G401.6 (cell line): ENCODE measurements around the gene AIG1.
"Not testable (repeated sequence)": the region's sequence is repeated elsewhere in the genome, so short reads cannot be mapped to it uniquely, and the experiment has no call there.

Source experiments
- FAIRE-seq: peaks from 2 replicates; lab custom pipeline; 2012; peaks lifted over from hg19 to GRCh38; lab: Jason Lieb, UNC

The AIG1 gene

DNA sequence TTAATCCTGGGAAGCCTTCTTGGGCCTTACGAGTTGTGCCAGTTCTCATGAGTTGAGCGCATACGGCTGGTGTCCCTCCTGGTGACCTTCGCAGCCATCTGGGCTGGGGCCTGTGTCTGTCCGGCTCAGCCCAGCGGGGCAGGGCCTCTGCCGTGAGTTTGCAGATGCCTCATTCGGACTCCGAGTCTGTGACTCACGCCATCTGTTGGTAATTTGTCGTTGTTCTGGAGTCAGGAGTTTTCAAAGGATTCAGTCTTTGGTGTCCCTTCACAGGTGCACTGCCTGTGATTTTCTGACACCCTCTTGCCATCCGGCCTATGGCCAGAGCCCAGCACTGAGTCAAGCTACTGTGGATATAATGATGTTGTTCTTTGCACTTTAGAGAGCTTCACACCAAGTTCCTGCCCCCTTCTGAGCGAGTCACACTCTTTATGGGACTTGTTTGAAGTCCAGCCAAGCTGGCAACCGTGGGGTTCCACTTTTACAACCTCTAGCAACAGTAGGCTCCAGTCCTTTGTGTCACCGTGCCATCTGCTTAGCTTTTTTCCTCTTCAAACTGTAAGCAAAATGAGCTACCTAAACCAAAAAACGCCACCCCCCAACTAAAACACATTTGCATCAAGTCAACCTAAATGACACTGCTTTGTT is 175.6 kb downstream of the AIG1 start:
- FAIRE-seq = no peak

DNA sequence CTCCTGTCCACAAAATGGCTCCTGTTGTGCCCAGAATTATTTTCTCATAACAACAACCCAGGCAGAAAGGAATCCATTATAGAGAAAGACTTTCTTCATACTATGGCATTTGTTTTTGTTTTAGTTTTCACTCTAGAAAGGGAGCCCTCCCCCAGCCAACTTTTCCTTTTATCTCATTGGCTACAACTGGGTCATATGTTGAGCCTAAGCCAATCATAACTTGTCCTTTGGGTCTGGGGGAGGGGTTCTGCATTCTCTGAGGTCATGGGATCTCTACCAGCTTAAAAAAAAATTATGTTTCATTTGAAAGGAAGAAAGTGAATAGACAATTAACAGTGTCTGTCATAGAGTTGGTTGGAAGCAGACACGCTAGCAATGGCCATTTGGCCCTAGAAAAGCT is 177.6 kb downstream of the AIG1 start:
- FAIRE-seq = no peak

DNA sequence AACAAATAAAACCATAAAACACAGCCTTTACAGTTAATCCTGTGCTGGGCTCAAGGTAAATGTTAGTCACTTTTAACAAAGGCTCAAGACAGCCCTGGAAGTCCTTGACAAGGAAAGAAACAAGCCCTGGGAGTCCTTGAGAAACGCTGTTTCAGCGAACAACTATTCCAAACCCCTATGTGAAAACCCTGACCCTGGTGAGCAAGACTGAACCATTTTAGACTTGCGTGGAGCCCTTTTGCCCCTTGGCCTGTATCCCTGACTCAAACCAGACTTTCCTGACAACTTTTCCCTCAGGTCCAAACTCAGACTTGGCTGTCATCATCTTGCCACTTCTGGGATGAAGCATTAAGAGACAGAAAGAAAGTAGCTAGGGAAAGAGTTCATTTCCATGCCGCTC is 180.4 kb downstream of the AIG1 start:
- no peak for FAIRE-seq

DNA sequence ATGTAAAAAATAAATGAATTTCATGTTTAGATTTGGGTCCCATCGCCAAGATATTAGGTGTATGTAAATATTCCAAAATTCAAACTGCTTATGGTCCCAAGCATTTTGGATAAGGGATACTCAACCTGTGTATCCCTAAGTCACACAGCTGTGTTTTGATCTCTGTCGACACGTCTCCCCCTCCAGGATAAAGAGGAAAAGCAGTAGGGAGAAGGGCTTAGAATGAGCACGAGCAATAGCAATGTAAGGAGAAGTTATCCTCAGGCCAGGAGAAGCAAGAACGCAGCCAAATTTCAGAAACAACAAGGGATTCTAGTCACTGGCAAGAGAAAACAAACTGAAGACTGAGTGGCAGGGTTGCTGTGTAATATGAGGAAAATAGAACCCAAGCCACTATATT is 181.2 kb downstream of the AIG1 start:
- FAIRE-seq = no peak

DNA sequence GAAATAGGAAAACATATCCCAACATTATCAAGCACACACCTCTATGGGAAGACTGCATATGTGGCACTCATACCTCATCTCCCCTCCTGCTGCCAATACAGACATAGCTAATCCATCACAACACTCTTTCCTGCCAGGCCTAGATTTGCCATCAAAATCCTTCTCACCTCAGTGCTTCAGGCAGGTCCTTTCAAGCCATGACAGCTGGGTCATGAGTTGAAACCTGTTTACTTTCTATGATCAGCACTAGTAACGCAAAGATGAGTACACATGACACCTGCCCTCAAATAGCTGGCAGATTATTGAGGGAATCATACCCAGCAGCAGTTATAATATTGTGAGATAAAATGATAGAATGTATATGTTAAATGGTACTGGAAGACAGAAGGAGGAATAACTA is 183.1 kb downstream of the AIG1 start:
- FAIRE-seq = no peak

DNA sequence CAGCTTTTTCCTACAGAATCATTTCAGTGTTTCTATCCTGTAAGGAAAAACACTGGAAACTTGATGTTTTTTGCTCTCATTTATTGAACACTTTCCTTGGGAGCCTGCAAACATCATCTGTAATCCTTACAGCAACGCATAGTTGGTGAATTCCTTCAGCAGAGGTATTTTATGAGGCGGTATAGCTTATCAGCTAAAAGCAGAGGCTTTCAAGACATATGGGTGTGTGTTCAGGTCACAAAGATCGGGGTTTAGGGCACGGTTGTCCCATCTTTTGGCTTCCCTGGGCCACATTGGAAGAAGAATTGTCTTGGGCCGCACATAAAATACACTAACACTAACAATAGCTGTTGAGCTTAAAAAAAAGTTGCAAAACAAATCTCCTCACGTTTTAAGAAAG is 185.0 kb downstream of the AIG1 start:
- no peak for FAIRE-seq

DNA sequence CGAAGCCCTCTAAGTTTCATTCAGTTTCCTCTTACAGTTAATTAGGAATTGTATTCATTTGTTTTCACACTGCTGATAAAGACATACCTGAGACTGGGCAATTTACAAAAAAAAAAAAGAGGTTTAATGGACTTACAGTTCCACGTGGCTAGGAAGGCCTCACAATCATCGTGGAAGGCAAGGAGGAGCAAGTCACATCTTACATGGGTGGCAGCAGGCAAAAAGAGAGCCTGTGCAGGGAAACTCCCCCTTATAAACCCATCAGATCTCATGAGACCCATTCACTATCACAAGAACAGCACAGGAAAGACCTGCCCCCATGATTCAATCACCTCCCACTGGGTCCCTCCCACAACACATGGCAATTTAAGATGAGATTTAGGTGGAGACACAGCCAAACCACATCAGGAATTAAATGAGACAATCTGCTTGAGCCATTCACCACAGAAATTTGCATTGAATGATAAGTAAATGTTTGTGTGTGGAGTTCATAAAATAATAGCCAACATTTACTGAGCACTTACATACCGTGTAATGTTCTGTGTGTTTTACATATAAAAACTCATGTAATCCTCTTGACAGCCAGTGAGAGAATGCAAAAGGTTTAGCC is 185.6 kb downstream of the AIG1 start:
- FAIRE-seq = not testable (repeated sequence)

DNA sequence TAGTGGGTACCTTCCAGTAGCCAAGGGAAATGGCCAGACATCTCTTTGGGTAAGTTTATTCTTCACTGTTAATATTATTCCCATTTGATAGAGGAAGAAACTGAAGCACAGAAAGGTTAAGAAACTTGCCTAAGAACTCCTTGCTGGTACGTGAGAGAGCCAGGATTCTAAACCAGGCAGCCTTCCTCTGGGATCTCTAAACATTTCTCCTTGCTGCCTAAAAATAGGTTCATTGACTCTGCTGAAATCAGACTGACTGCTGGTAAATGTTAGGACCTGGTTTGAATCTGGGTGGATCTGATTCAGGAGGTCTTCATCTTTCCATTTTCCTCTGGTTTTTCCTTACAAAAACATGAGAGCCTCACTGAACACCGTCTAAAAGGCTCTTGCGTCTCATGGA is 186.9 kb downstream of the AIG1 start:
- FAIRE-seq = no peak

DNA sequence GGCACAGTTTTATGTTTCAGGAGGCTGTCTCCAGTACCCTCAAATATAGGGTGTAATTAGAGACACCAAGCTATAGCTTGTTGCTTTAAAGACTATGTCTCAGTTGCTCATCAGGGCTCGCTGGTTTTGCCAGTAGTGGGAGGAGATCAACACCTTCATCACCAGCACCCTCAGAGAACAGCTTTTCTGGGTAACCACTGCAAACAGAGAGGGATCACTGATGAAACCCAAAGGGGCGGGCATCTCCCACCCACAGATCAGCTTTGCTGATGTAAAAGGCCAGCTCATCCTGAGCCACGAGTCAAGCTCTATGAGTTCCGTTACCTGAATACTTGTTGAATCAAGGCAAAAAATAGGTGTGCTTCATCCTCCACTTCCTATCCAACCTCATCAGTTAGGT is 187.7 kb downstream of the AIG1 start:
- FAIRE-seq = no peak

DNA sequence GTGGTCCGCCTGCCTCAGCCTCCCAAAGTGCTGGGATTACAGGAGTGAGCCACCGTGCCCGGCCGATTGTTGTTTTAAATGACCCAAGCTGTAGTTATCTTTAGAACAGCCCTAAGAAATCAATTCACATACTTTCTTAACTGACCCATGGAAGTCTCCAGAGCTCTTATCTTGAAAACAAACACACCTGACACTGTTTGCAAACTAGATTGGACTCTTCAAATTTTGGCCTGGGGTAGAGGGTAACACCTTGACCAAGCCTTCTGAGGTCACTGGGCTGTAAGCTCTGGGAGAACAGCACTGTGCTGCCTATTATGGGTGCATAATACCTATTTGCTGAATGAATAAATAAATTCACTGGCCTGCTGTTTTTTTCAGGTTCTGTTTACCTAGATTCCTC is 190.6 kb downstream of the AIG1 start:
- FAIRE-seq = no peak

DNA sequence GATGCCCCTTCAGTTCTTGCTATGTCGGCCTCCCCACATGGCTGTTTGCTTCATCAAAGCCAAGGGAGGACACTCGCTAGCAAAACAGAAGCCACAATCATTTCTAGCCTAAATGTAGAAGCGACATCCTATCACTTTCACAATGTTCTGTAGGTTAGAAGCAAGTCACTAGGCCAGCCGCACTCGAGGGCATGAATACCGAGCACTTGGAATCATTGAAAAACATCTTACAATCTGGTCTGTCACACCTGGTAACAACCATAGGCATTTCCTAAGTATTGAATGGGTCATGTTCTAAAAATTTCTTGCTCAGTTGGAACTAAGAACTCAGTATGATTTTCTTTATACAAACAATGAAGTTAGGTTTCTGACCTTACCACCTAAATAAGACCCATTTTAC is 192.3 kb downstream of the AIG1 start:
- no peak for FAIRE-seq

DNA sequence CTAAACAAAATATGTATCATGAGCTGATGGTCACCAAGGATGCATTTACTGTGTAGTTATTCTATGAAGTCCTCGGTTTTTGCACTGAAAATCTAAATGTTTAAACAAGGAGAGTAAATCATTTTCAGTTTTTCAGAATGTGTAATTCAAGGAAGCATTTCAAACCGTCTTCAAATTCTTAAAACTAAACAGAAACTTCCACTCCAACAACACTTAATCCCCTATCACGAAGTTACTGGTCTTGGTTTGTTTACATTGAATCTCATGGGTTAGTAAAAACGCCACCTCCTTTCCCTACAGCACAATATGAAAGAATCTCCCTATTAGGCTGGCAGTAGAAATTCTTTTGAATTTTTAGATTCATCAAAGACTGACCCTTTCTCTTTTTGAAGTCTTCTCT is 192.9 kb downstream of the AIG1 start:
- FAIRE-seq = no peak

DNA sequence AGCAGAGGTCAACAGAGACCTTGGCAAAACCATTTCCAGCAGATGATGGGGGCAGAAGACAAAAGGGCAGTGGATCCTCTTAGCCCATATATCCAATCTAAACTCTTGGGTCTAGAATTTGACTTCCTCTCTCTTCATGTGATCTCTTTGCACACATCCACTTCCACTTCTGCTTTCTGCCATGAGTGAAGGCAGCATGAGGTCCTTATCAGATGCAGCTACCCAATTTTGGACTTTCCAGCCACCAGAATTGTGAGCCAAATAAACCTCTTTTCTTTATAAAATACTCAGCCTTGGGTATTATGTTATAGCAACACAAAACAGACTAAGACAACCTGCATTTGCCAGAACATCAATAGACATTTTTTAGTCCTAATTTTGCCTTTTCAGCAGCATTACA is 198.3 kb downstream of the AIG1 start:
- no peak for FAIRE-seq

DNA sequence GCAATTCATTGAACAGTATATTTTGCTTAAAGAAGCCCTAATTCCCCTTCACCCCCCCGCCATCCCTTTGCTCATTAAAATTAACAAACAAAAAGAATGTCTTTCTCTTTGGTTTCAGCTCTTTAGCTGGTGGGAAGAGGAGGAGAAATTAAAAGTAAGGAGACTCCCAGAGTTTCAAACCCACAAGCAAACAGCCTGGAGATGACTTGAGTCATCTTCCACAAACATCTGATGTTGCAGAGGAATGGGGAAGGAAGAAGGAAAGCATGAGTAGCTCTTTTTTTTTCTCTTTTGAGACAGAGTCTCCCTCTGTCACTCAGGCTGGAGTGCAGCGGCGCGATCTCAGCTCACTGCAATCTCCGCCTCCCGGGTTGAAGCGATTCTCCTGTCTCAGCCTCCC is 200.2 kb downstream of the AIG1 start:
- FAIRE-seq = no peak

DNA sequence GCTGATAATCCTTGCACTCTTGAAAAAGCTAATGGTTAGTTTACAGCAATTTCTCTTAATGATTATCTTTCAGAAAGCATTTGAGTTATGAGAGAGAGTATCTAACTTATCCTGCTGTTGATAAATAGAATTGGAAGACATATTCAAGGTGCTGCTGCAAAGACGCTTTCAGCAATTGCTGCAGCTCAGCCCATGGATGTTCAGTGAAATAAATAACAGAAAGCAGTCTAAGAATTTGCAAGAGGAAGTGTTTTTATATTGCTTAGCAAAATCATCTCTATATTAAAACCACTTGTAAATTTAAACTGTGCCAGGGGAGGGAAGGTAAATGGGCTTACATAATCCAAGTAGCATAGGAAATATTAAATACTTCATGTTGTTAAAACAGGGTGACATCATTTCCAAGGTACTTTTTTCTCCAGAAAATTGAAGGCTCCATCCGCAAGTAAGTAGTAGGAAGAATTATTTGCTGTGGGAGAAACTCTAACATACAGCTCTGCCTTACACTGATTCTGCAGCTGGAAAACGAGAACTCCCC is 201.3 kb downstream of the AIG1 start:
- no peak for FAIRE-seq

DNA sequence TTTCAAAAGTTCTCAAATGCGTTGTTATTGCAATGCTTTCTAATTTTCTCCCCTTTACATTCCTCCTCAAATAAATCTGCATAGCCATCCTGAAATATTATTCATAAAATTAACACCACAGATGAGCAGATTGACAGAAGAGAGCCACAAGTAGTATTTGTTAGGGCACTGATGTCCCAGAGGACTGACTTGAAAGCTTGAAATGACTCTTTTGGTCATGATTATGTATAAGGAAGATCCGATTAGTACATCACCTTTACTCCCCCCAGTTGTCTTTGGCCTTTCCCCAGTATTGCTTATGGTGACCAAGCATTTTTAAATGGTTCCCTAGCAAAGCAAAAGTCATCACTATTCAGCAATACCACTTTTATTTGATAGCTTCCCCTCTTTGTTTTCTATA is 202.2 kb downstream of the AIG1 start:
- no peak for FAIRE-seq

DNA sequence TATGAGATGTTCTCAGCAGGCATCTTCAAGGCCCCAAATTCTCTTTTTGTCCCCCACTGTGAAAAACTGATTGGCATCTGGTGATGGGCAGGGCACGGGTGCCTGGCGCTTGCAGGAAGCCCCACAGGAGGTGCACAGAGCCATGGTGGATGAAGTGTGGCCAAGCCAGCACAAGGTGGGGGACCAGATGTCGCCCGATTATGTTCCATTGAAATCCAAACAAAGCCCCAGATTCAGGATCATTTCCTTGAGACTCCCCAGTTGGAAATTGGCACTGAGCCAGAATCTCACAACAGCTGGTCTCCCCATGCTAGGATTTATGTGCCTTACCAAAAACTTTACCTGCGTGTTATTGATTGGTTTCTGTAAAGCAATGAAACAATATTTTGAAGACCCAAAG is 203.7 kb downstream of the AIG1 start:
- no peak for FAIRE-seq

DNA sequence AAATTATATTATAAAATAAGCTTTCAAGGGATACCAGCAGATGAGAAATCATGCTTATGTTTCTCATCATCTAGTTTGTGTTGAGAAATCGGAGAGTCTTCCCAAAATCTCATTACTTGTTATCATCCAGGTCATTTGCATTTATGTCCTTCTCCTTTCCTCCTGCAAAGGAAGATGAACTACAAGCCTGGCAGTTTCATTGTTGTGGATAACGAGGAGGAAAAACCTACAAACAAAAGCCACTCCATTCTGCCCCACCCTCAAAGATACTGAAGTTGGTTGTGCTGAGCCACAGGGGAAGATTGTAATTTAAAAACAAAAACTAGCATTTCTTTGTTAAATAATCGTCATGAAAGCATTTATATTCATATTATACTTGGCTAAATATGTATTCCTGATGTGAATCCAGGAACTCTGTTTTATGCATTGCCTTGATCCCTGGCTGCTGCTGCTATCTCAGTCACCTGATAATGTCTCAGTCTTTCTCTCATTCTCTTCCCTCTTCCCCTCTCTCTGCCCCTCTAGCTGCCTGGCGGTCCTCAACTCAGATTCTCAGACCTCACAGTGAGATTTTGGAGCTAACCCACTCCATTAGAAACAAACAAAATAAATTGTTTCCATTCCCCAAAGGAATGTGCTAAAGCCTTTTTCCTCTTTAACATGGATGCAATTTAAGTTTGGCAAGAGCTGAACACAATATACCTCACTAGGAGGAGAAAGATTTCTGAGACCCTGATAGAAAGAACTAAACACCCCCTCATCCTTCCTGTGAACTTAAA is 204.5 kb downstream of the AIG1 start:
- no peak for FAIRE-seq

DNA sequence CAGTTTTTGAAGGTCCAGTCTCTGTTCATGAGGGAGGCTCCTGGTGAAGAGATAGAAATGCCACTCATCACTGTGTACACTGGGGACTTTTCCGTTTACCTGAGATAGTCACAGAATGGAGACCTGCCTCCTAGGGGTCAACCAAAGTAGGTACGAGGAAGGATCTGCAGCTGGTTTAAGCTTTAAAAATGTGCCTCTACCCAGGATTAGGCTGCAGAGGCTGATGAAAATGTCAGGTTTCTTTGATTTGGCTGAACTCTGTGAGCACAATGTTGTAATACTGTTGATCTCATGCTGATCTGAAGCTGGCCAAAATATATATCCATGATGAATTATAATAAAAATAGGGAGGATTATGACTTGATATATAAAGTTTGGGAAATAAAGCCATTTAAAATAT is 207.1 kb downstream of the AIG1 start:
- no peak for FAIRE-seq

DNA sequence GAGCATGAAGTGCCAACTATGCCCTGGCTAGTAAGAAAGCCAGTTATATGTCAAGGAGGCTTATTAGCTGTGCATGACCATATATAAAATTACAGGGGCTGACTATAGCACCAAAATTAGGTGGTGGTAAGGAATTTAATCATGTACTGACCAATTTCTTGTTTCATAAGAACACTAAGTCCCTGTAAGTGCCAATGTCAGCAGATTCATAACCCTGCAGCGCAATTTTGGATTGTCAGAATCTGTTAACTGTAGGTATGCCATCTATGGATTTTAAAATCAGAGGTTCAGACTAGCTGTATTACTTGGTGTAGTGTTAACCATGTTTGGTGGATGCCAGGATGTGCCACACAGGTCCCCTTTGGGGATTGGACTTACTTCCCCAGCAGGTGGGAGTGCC is 207.8 kb downstream of the AIG1 start:
- no peak for FAIRE-seq

DNA sequence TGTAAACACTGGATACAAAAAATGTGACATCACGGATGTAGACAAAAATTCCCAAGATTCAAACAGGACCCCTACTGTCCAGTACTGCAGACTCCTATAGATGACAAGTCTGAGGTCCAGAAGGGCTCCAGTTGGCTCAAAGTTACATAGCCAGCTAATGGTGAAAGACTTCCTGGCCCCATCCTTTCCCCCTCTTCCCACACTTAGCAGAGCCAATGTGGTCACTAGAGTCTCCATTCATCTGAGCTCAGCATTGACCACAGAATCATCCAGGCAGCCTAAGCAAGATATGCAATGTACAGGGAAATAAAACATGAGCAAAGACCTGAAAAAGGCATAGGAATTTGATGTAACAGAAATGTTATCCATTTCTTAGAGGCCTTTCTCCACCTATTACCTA is 209.3 kb downstream of the AIG1 start:
- no peak for FAIRE-seq

DNA sequence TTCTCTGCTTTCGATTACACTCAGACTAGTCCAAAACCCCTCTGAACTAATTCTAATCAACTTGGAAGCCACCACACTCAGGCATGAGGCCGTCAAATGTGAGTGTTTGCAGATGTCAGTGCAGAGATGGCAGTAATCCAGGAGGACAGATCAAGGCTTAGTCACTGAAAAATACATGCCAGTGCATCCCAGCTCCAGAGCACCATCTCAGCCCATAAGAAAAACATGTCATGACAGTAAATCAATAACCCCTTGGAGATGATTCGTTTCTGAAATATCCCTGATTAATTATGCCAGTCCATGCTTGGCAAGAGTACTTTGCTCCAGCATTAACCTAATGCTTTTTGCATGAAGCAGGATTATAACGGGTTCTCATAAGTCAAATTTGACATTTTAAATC is 210.3 kb downstream of the AIG1 start:
- no peak for FAIRE-seq

DNA sequence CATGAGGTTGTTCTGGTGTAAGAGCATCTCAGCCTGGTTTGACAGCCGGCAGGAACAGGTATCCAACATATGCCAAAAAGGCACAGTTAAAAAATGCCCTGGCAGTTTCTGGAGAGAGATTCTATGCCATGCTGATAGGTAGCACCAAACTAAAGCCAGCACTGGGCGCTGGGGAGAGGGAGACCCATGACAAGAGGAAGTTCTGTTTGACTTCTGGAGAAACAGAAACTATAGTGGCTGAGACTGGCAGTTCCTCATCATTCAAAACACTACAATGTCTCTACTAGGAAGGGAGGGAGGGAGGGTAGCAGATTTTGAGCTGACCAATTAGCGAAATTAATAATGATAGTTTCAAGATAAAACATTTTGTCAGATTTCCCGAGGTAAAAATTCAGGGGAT is 215.7 kb downstream of the AIG1 start:
- no peak for FAIRE-seq

DNA sequence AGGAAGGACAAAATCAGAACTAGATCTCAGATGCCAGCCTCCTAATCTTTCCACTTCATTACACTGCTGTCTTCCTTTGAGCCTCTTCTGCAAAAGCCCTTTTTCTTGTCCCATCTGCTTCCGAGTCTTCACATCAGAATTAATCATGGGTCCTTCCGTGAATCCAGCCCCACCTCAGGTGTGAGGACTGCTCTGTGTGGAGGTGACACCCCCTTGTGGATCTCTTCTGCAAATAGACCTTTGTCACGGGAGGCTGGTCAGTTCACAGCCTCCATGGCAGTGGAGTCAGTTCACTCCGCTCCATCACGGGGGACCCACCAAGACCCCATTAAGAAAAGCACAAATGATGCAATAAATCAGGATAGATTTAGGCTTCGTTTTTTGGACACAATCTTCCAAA is 218.7 kb downstream of the AIG1 start:
- FAIRE-seq = no peak
